Fibroblast of lung (primary cell): ENCODE data around the gene UCKL1. TPM values are rescaled to one million over a fixed set of nuclear protein-coding genes. Genes with fewer than 3 reads are reported as not detected.

Experiments used
- DNase-seq, 2 donors: peaks; one replicate each; pipeline versions ENCODE4 v3.0.0 to v3.0.0-alpha.2; 2010; ENCODE audit warnings: low read depth in 2 of 2
- H2AFZ ChIP-seq: 2 replicates; pipeline ENCODE4 v1.5.1; 2012; ENCODE audit warnings: low read length, control low read depth, inconsistent platforms
- H3K27ac ChIP-seq: 2 replicates; pipeline ENCODE4 v1.5.1; 2011; ENCODE audit warnings: low read length, control low read depth; ENCODE audit not compliant: insufficient read depth
- H3K27me3 ChIP-seq: 2 replicates; pipeline ENCODE4 v1.5.1; 2011; ENCODE audit warnings: mild to moderate bottlenecking, low read length; ENCODE audit not compliant: control insufficient read depth, insufficient read depth
- H3K36me3 ChIP-seq: 2 replicates; pipeline ENCODE4 v1.5.1; 2011; ENCODE audit warnings: low read length; ENCODE audit not compliant: control insufficient read depth, insufficient read depth
- H3K4me1 ChIP-seq: 2 replicates; pipeline ENCODE4 v1.5.1; 2011; ENCODE audit warnings: low read length; ENCODE audit not compliant: control insufficient read depth, insufficient read depth; ENCODE audit errors: extremely low read depth
- H3K4me2 ChIP-seq: 2 replicates; pipeline ENCODE4 v1.5.1; 2011; ENCODE audit warnings: low read length, control low read depth; ENCODE audit not compliant: insufficient read depth; ENCODE audit errors: extremely low read depth
- H3K4me3 ChIP-seq, 4 experiments: fragments of 200-600 bp in 1 of 4; sonication (generic) in 1 of 4; replicated peaks in 1 of 4; 2 replicates each; pipeline ENCODE4 v1.5.1; 2011 to 2016; ENCODE audit warnings: low read length in 4 of 4, low read depth in 3 of 4, mild to moderate bottlenecking in 3 of 4, control low read depth in 2 of 4, inconsistent platforms in 1 of 4, mixed read lengths in 1 of 4; ENCODE audit not compliant: insufficient read depth in 1 of 4; ENCODE audit errors: control extremely low read depth in 1 of 4
- H3K79me2 ChIP-seq: 2 replicates; pipeline ENCODE4 v1.5.1; 2012; ENCODE audit warnings: mild to moderate bottlenecking, low read length, inconsistent platforms; ENCODE audit not compliant: control insufficient read depth, insufficient read depth
- H3K9ac ChIP-seq: 2 replicates; pipeline ENCODE4 v1.5.1; 2011; ENCODE audit warnings: mild to moderate bottlenecking, low read length, control low read depth; ENCODE audit not compliant: insufficient read depth
- H3K9me3 ChIP-seq: 2 replicates; pipeline ENCODE4 v1.5.1; 2012; ENCODE audit warnings: low read depth, low read length; ENCODE audit not compliant: control insufficient read depth, insufficient read depth
- H4K20me1 ChIP-seq: 2 replicates; pipeline ENCODE4 v1.5.1; 2011; ENCODE audit warnings: low read length; ENCODE audit not compliant: control insufficient read depth, insufficient read depth; ENCODE audit errors: extremely low read depth
- EZH2 ChIP-seq: IDR thresholded peaks from 2 replicates; pipeline ENCODE4 v1.5.1; 2012; ENCODE audit warnings: low read length, control low read depth, mild to moderate bottlenecking; ENCODE audit errors: missing control alignments
- polyA plus RNA-seq, 2 donors: library from polyadenylated mRNA; depleted of rRNA in 1 of 2; stranded (reverse) in 1 of 2; unstranded in 1 of 2; fragments of >200 nt; gene quantifications; 2 replicates each; pipeline ENCODE4 v1.2.1, GENCODE V29; 2011 to 2012; ENCODE audit warnings: missing spikeins in 1 of 2
- total RNA-seq: library from RNA; depleted of rRNA; stranded (reverse); fragments of >200 nt; gene quantifications from 2 replicates; pipeline ENCODE4 v1.2.1, GENCODE V29; 2014
- TF ChIP-seq, protein P1 (sequence below), 2 donors: IDR thresholded peaks in 1 of 2; conservative IDR thresholded peaks in 1 of 2; 1 replicate in 1 of 2; 2 replicates in 1 of 2; pipeline ENCODE4 v1.5.1; 2011 to 2012; ENCODE audit warnings: low read length in 2 of 2, control low read depth in 1 of 2, inconsistent platforms in 1 of 2, low read depth in 1 of 2, mild to moderate bottlenecking in 1 of 2

UCKL1 gene
- total and polyA plus RNA-seq, 2 donors (not counting 1 experiment from before 2014, with no cell fraction given): 16.4 to 27.9 TPM

DNA sequence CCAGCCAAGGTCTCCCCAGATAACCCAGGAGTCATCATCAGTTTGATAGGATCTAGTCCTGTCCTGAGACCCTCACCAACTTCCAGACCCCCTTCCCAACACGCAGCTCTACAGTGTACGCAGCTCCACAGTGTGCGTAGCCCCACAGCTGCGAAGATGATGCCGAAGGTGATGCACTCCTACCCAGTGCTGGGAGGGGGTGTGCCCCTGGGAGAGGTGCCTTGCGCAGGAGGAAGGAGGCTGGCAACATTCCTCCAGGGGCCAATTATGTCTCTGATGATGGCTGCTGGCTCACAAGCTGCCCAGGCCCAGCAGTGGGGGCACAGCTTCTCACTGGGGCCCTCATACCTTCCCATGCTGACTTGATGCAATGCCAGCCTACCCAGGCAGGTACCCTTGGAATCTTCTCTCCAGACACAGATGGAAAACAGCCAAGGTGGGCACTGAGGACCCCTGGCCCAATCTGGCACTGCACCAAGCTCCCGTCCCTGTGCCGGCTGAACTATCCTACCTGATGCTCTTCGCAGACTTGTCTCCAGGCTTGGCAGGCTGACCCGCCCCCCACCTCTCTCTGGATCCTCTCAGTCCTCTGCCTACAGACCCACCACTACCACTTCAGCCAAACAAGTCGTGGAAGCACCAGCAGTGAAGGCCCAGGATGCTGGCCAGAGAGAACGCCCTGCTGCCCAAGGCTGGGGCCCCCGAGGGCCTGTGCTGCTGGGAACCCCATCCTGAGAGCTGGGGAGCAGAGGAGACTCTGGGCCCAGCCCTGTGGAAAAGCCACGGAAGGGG lies 12.1 kb upstream of the UCKL1 start:
- peaks cover 24% of the 10 kb centered on the region for H3K36me3 ChIP-seq
- H3K9me3 ChIP-seq: no peaks in the 10 kb centered on the region
- peaks cover 10% of the 10 kb centered on the region for H3K79me2 ChIP-seq
- peak overlapping the region; percentile 90 for H3K4me2 ChIP-seq
- H3K4me1 ChIP-seq: peaks cover 5% of the 10 kb centered on the region
- H3K27me3 ChIP-seq: no peaks in the 10 kb centered on the region
- H3K4me3 ChIP-seq: peak overlapping the region; percentile 66 to 73 (median 68)
- TF ChIP-seq, protein P1, sequence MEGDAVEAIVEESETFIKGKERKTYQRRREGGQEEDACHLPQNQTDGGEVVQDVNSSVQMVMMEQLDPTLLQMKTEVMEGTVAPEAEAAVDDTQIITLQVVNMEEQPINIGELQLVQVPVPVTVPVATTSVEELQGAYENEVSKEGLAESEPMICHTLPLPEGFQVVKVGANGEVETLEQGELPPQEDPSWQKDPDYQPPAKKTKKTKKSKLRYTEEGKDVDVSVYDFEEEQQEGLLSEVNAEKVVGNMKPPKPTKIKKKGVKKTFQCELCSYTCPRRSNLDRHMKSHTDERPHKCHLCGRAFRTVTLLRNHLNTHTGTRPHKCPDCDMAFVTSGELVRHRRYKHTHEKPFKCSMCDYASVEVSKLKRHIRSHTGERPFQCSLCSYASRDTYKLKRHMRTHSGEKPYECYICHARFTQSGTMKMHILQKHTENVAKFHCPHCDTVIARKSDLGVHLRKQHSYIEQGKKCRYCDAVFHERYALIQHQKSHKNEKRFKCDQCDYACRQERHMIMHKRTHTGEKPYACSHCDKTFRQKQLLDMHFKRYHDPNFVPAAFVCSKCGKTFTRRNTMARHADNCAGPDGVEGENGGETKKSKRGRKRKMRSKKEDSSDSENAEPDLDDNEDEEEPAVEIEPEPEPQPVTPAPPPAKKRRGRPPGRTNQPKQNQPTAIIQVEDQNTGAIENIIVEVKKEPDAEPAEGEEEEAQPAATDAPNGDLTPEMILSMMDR (conservative IDR thresholded peaks at IDR 0.05 in 1 of 2, IDR thresholded peaks at IDR 0.05 in 1 of 2; ENCODE audit: low read depth in 1 of 2, low read length in 2 of 2): no peak
- TF ChIP-seq EZH2: no peak
- H2AFZ ChIP-seq: no peak overlapping the region
- H4K20me1 ChIP-seq: no peaks in the 10 kb centered on the region
- H3K9ac ChIP-seq: peak overlapping the region; percentile 75
- no peak for DNase-seq
- H3K27ac ChIP-seq: peak overlapping the region; percentile 54

DNA sequence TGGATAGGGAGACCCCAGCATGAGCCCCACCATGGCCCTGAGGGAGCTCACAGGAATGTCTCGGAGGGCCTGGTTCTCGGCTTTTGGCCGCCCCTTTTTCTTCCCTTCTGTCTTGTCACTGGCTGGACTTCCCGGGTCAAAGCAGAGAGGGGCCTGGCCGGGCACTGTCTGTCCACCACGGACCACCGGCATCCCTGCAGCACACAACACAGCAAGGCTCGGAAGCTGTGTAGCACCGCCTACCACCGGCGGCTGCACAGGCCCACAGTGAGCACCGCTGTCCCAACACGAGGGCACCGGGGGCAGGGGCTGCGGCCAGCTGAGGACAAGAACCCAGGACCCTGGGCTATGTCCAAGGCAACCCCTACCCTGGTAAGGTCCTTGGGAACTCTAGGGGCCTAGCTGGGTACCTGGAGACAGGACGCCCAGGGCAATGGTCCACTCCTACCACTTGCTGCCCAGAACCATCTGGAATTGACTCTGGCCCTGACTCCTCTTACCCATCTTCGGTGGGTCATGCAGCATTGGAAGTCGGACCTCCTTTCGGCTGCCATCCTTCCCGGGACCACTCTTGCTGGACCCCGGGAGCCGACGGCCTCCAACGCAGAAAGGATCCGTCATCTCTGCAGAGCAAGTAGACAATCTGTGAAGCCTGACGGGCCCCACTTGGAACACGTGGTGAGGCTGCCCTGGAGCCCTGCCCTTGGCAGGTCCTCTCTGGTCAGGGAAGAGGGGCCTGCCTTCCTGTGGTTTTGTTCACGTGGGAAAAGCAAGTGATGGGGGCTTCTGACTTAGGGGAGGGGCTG lies 11.3 kb upstream of the UCKL1 start:
- no peaks in the 10 kb centered on the region for H4K20me1 ChIP-seq
- no peak overlapping the region for H3K4me2 ChIP-seq
- H3K27ac ChIP-seq: no peak overlapping the region
- H3K36me3 ChIP-seq: peaks cover 29% of the 10 kb centered on the region
- no peak overlapping the region for H2AFZ ChIP-seq
- TF ChIP-seq EZH2: no peak
- TF ChIP-seq, protein P1 (conservative IDR thresholded peaks at IDR 0.05 in 1 of 2, IDR thresholded peaks at IDR 0.05 in 1 of 2; ENCODE audit: low read depth in 1 of 2, low read length in 2 of 2): no peak
- H3K9me3 ChIP-seq: no peaks in the 10 kb centered on the region
- no peaks in the 10 kb centered on the region for H3K27me3 ChIP-seq
- H3K4me1 ChIP-seq: peaks cover 5% of the 10 kb centered on the region
- peaks cover 10% of the 10 kb centered on the region for H3K79me2 ChIP-seq
- DNase-seq: no peak
- no peak overlapping the region for H3K4me3 ChIP-seq
- no peak overlapping the region for H3K9ac ChIP-seq

DNA sequence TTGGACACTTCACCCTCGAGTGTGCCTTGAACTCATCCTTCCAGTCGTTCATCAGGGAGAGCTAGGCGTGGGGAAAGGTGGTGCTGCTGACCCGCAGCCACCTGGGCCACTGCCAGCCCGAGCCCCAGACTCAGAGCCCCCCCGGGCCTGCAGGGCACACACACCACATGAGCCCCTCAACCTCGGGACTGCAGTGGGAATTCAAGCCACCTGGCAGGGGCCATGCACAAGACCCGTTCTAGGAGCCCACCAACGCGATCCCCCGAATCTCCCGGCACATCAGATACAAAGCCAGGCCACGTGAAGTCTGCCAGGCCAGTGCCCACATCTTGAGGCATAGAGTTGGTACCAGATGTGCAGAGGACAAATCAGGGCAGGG lies 10.7 kb upstream of the UCKL1 start:
- H3K9me3 ChIP-seq: no peaks in the 10 kb centered on the region
- no peak for TF ChIP-seq EZH2
- TF ChIP-seq, protein P1 (conservative IDR thresholded peaks at IDR 0.05 in 1 of 2, IDR thresholded peaks at IDR 0.05 in 1 of 2; ENCODE audit: low read depth in 1 of 2, low read length in 2 of 2): no peak
- no peaks in the 10 kb centered on the region for H4K20me1 ChIP-seq
- H3K4me1 ChIP-seq: peaks cover 5% of the 10 kb centered on the region
- H3K4me2 ChIP-seq: no peak overlapping the region
- no peaks in the 10 kb centered on the region for H3K27me3 ChIP-seq
- H3K27ac ChIP-seq: no peak overlapping the region
- H3K36me3 ChIP-seq: peaks cover 34% of the 10 kb centered on the region
- H3K4me3 ChIP-seq: no peak overlapping the region
- no peak overlapping the region for H2AFZ ChIP-seq
- no peak overlapping the region for H3K9ac ChIP-seq
- H3K79me2 ChIP-seq: peaks cover 10% of the 10 kb centered on the region
- no peak for DNase-seq
